Measurements from ENCODE around the gene CEL.

Gene CEL

DNA sequence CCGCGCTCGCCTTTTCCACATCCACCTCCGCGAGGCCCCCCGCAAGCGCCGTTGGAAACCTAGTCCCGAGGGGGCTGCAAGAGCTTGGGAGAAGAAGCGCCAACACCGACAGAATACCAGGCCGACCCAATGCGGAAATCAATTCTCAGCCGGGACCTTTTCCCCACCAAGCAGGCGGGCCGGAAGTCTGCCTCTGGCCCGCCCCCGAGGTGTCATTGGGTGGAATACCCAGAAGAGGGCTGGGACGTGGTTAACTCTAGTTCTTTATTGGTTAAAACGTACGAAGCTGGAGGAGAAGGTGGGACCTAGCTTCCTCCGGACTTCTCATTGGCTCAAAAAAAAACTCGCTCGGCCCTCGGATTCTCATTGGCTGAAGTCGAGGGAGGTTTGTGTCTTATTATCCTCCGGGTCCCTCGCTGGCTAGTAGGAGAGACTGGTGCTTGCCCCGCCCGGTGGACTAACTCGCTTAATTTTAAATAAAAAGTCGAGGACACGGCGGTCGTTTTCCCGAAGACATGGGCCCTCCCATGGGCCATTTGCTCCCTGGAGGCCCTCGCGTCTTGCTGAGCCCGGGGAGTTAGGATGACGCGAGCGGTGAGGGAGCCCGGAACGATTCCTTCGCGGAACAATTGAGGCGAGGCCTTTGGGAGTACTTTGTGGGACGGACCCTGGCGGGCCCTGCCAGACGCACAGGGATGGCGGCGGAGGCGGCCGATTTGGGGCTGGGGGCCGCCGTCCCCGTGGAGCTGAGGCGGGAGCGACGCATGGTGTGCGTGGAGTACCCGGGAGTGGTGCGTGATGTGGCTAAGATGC is 31.3 kb upstream of the CEL start, which contains the start of gene GTF3C5:
Gene GTF3C5, plus strand, starts transcription at position 681 of the 813 bp plus-strand sequence. Its CDS starts 15 bp downstream, at position 696.
- DNase-seq (ENCODE audit: low spot score): peak; percentile 99
- TF ChIP-seq, protein P1, sequence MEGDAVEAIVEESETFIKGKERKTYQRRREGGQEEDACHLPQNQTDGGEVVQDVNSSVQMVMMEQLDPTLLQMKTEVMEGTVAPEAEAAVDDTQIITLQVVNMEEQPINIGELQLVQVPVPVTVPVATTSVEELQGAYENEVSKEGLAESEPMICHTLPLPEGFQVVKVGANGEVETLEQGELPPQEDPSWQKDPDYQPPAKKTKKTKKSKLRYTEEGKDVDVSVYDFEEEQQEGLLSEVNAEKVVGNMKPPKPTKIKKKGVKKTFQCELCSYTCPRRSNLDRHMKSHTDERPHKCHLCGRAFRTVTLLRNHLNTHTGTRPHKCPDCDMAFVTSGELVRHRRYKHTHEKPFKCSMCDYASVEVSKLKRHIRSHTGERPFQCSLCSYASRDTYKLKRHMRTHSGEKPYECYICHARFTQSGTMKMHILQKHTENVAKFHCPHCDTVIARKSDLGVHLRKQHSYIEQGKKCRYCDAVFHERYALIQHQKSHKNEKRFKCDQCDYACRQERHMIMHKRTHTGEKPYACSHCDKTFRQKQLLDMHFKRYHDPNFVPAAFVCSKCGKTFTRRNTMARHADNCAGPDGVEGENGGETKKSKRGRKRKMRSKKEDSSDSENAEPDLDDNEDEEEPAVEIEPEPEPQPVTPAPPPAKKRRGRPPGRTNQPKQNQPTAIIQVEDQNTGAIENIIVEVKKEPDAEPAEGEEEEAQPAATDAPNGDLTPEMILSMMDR (IDR thresholded peaks at IDR 0.05; ENCODE audit: borderline replicate concordance, control extremely low read depth, extremely low read depth, insufficient read depth, missing control alignments): no peak
- in situ Hi-C loops (cut with MboI; ENCODE audit: low sequenced_read_pairs, unreplicated experiment): no loop called here

DNA sequence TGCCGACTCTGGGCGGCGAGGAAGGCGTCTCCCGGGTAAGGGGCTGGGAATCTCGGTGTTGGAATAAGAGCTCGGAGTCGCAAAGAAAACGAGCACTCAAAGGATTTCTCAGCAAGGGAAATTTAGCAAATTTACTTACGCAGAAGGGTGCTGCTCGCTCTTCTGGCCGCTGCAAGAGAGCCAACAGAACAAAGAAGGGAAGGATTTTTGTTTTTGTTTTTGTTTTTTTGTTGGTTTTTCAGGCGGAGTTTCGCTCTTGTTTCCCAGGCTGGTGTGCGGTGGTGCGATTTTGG is 30.7 kb upstream of the CEL start:
- TF ChIP-seq, protein P1 (IDR thresholded peaks at IDR 0.05; ENCODE audit: borderline replicate concordance, control extremely low read depth, extremely low read depth, insufficient read depth, missing control alignments): no peak
- in situ Hi-C loops (cut with MboI; ENCODE audit: low sequenced_read_pairs, unreplicated experiment): no loop called here
- DNase-seq (ENCODE audit: low spot score): no peak

DNA sequence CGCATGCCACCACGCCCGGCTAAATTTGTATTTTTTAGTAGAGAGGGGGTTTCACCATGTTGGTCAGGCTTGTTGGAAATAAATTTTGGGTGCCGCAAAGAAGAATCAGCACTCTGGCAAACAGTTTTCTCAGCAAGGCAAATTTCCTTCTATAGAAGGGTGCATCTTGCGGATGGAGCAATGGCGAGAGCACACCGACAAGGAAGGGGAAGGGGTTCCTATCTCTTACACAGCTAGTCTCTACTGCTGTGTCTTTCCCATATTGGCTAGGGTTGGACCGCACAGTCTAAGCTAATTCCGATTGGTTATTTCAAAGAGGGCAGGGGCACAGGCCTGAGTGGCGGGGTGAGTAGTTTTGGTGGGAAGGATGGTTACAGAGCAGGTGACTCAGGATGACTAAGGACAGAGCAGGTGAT is 30.3 kb upstream of the CEL start:
- TF ChIP-seq, protein P1 (IDR thresholded peaks at IDR 0.05; ENCODE audit: borderline replicate concordance, control extremely low read depth, extremely low read depth, insufficient read depth, missing control alignments): no peak
- in situ Hi-C loops (cut with MboI; ENCODE audit: low sequenced_read_pairs, unreplicated experiment): no loop called here

DNA sequence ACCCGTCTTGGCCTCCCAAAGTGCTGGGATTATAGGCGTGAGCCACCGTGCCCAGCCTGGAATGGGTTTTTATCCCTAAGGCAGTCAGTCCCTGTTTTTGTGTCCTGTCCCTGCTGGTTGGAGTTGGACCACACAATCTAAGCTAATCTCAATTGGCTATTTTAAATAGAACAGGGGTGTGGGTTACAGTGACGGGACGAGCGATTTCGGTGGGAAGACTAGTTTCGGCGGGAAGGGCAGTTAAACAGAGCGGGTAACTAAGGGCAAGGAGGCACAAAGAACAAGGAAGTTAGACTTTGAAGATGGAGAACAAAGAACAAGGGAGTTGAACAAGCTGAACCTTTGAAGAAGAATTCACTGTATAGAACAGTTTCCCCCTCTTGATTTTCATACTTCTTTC is 29.6 kb upstream of the CEL start:
- in situ Hi-C loops (cut with MboI; ENCODE audit: low sequenced_read_pairs, unreplicated experiment): no loop called here
- TF ChIP-seq, protein P1 (IDR thresholded peaks at IDR 0.05; ENCODE audit: borderline replicate concordance, control extremely low read depth, extremely low read depth, insufficient read depth, missing control alignments): no peak
- no peak for DNase-seq (ENCODE audit: low spot score)

More for the DNA sequence above, 30.3 kb upstream of the CEL start:
- no peak for DNase-seq (ENCODE audit: low spot score)

DNA sequence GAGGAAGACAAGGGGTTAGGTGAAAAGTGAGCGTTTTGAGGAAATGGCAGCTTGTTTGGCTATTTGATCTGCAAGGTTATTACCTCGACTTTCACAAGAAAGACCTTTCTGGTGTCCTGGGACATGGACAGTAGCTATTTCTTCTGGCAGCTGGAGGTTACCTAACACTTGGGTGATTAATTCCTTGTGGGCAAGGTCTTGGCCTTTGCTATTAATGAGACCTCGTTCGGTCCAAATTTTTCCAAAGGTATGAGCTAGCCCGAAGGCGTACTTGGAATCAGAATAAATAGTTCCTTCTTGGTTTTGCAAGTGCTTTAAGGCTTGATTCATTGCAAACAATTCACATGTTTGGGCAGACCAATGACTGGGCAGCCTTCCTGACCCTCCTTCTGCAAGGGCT is 26.1 kb upstream of the CEL start:
- in situ Hi-C loops (cut with MboI; ENCODE audit: low sequenced_read_pairs, unreplicated experiment): no loop called here
- TF ChIP-seq, protein P1 (IDR thresholded peaks at IDR 0.05; ENCODE audit: borderline replicate concordance, control extremely low read depth, extremely low read depth, insufficient read depth, missing control alignments): no peak
- no peak for DNase-seq (ENCODE audit: low spot score)

DNA sequence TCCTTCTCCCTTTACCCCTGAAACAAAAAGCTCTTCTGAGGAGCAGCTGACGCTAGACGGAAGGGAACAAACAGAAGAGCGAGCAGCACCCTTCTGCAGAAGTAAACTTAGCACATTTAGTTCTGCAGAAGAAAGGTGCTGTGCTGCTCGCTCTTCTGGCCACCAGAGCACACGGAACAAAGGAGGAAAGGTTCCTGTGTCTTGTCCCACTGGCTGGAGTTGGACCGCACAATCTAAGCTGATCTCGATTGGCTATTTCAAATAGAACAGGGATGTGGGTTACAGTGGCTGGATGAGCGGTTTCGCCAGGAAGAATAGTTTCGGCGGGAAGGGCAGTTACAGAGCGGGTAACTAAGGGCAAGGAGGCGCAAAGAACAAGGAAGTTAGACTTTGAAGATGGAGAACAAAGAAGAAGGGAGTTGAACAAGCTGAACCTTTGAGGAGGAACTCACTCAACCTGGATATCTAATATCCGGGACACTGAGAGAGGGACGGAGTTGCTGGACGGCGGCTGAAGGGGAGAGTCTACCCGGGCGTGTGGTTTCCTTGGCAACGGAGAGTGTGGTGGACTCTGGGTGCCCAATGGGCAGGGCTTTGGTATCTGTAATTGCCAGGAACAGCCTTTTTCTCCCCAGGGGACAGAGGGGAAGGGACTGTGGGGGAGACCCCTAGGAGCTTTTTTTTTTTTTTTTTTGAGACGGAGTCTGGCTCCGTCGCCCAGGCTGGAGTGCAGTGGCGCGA is 23.8 kb upstream of the CEL start:
- TF ChIP-seq, protein P1 (IDR thresholded peaks at IDR 0.05; ENCODE audit: borderline replicate concordance, control extremely low read depth, extremely low read depth, insufficient read depth, missing control alignments): no peak
- no peak for DNase-seq (ENCODE audit: low spot score)
- in situ Hi-C loops (cut with MboI; ENCODE audit: low sequenced_read_pairs, unreplicated experiment): no loop called here
